ENCODE results near the gene CYP24A1.

DNA sequence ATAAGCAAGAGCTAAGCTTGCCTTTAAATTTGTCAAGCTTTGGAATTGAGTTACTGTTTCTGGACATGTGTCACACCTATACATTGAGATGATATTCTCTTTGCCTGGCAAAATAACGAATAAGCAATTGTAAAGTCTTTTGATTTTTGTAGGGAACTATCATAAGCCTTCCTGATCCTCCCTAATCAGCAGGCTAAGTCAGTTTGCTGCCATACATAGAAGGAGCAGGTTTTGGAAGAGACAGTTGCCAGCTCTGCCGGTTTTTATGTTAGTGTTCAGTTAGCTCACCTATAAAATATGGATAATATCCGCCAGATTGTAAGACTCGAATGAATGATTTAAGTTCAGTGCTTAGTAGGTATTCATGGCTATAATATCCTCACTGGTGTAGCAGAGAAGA is 69.0 kb downstream of the CYP24A1 start:
- no peak for TF ChIP-seq POLR2A (IDR thresholded peaks at IDR 0.05)
- TF ChIP-seq, protein P1, sequence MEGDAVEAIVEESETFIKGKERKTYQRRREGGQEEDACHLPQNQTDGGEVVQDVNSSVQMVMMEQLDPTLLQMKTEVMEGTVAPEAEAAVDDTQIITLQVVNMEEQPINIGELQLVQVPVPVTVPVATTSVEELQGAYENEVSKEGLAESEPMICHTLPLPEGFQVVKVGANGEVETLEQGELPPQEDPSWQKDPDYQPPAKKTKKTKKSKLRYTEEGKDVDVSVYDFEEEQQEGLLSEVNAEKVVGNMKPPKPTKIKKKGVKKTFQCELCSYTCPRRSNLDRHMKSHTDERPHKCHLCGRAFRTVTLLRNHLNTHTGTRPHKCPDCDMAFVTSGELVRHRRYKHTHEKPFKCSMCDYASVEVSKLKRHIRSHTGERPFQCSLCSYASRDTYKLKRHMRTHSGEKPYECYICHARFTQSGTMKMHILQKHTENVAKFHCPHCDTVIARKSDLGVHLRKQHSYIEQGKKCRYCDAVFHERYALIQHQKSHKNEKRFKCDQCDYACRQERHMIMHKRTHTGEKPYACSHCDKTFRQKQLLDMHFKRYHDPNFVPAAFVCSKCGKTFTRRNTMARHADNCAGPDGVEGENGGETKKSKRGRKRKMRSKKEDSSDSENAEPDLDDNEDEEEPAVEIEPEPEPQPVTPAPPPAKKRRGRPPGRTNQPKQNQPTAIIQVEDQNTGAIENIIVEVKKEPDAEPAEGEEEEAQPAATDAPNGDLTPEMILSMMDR (IDR thresholded peaks at IDR 0.05) = no peak
